ENCODE results near the gene ADSS2. TPM values are rescaled to one million over a fixed set of nuclear protein-coding genes. Genes with fewer than 3 reads are reported as not detected.

Gene ADSS2
- total RNA-seq, 1 donor from 2014 or later, result 52.4 TPM

- peaks cover 34% of the 10 kb centered on the region for H3K4me1 Mint-ChIP-seq
- H3K36me3 Mint-ChIP-seq, result no peaks in the 10 kb centered on the region
- H3K27ac Mint-ChIP-seq, result no peak overlapping the region
- no peak for DNase-seq (ENCODE audit: low spot score in 2 of 2, unreplicated experiment in 2 of 2)
- no peaks in the 10 kb centered on the region for H3K9me3 Mint-ChIP-seq
- no peak overlapping the region for H3K4me3 Mint-ChIP-seq
- no peak for TF ChIP-seq CTCF (IDR thresholded peaks at IDR 0.05; ENCODE audit: unreplicated experiment)
- no peaks in the 10 kb centered on the region for H3K27me3 Mint-ChIP-seq (ENCODE audit: low read depth)
Observed at GRCh38 chr1:244442850-244443249, 8.9 kb downstream of the ADSS2 start.

GRCh38 chr1:244439391-244440032, 12.2 kb downstream of the ADSS2 start:
- no peak for TF ChIP-seq CTCF (IDR thresholded peaks at IDR 0.05; ENCODE audit: unreplicated experiment)
- H3K9me3 Mint-ChIP-seq, result no peaks in the 10 kb centered on the region
- no peak for DNase-seq (ENCODE audit: low spot score in 2 of 2, unreplicated experiment in 2 of 2)

GRCh38 chr1:244437086-244437468, 14.6 kb downstream of the ADSS2 start:
- H3K4me1 Mint-ChIP-seq, result peaks cover 16% of the 10 kb centered on the region
- H3K36me3 Mint-ChIP-seq, result peaks cover 17% of the 10 kb centered on the region
- no peak overlapping the region for H3K4me3 Mint-ChIP-seq
- no peak for TF ChIP-seq CTCF (IDR thresholded peaks at IDR 0.05; ENCODE audit: unreplicated experiment)
- no peaks in the 10 kb centered on the region for H3K27me3 Mint-ChIP-seq (ENCODE audit: low read depth)
- peak overlapping the region; percentile 24 for H3K27ac Mint-ChIP-seq
- no peak for DNase-seq (ENCODE audit: low spot score in 2 of 2, unreplicated experiment in 2 of 2)
- H3K9me3 Mint-ChIP-seq, result no peaks in the 10 kb centered on the region

More at GRCh38 chr1:244439391-244440032, 12.2 kb downstream of the ADSS2 start:
- Mint-ChIP-seq H3K4me1 (peaks cover 16% of the 10 kb centered on the region), H3K36me3 (peaks cover 12% of the 10 kb centered on the region), H3K27ac (no peak overlapping the region), H3K27me3 (ENCODE audit: low read depth) (no peaks in the 10 kb centered on the region), H3K4me3 (no peak overlapping the region)

- DNase-seq (ENCODE audit: low spot score in 2 of 2, unreplicated experiment in 2 of 2), result no peak
- H3K4me1 Mint-ChIP-seq, result peaks cover 16% of the 10 kb centered on the region
- H3K4me3 Mint-ChIP-seq, result no peak overlapping the region
- H3K36me3 Mint-ChIP-seq, result peaks cover 17% of the 10 kb centered on the region
- H3K27ac Mint-ChIP-seq, result peak overlapping the region; percentile 10
- TF ChIP-seq CTCF (IDR thresholded peaks at IDR 0.05; ENCODE audit: unreplicated experiment), result no peak
- H3K9me3 Mint-ChIP-seq, result no peaks in the 10 kb centered on the region
- H3K27me3 Mint-ChIP-seq (ENCODE audit: low read depth), result no peaks in the 10 kb centered on the region
Observed at GRCh38 chr1:244436336-244437085, 15.2 kb downstream of the ADSS2 start.

- no peak for DNase-seq (ENCODE audit: low spot score in 2 of 2, unreplicated experiment in 2 of 2)
- Mint-ChIP-seq H3K9me3 (no peaks in the 10 kb centered on the region), H3K27ac (no peak overlapping the region), H3K4me3 (no peak overlapping the region), H3K27me3 (ENCODE audit: low read depth) (no peaks in the 10 kb centered on the region), H3K4me1 (peaks cover 16% of the 10 kb centered on the region), H3K36me3 (peaks cover 17% of the 10 kb centered on the region)
- no peak for TF ChIP-seq CTCF (IDR thresholded peaks at IDR 0.05; ENCODE audit: unreplicated experiment)
Observed at GRCh38 chr1:244435562-244436205, 16.0 kb downstream of the ADSS2 start.
